Astrocyte of the cerebellum (primary cell): Measurements from ENCODE around the gene PRTFDC1.
"Not testable (repeated sequence)": the region's sequence is repeated elsewhere in the genome, so short reads cannot be mapped to it uniquely, and the experiment has no call there.

Experiments used
- DNase-seq: peaks from one replicate; pipeline ENCODE4 v3.0.0-alpha.2; 2011; ENCODE audit warnings: low read depth
- H3K4me3 ChIP-seq: 2 replicates; pipeline ENCODE4 v1.5.1; 2011; ENCODE audit warnings: mild to moderate bottlenecking, low read depth, low read length, moderate library complexity
- CTCF ChIP-seq: IDR thresholded peaks from 2 replicates; pipeline ENCODE4 v1.5.1; 2012; ENCODE audit warnings: low read length, low read depth, moderate library complexity, mild to moderate bottlenecking; ENCODE audit errors: missing control alignments
- in situ Hi-C: cut with HindIII; loops from 2 replicates; pipeline ENCODE4 v1.10.0; 2017; ENCODE audit warnings: low sequenced_read_pairs

Gene PRTFDC1

GRCh38 chr10:24926557-24926956, 25.8 kb downstream of the PRTFDC1 start:
- TF ChIP-seq CTCF, result no peak
- DNase-seq, result no peak
- no peak overlapping the region for H3K4me3 ChIP-seq
- in situ Hi-C loops, result no loop called here

GRCh38 chr10:24925799-24926198, 26.6 kb downstream of the PRTFDC1 start:
- TF ChIP-seq CTCF, result no peak
- no peak for DNase-seq
- no peak overlapping the region for H3K4me3 ChIP-seq
- in situ Hi-C loops, result no loop called here

- DNase-seq, in situ Hi-C loops, H3K4me3 ChIP-seq: not testable (repeated sequence)
Observed at GRCh38 chr10:24924483-24924882, 27.9 kb downstream of the PRTFDC1 start.

GRCh38 chr10:24922222-24922868, 30.1 kb downstream of the PRTFDC1 start:
- in situ Hi-C loops, DNase-seq: not testable (repeated sequence)

GRCh38 chr10:24920907-24921881, 31.2 kb downstream of the PRTFDC1 start:
- DNase-seq, result peak; percentile 88
- in situ Hi-C loops, result no loop called here
- TF ChIP-seq CTCF, result no peak
- no peak overlapping the region for H3K4me3 ChIP-seq

More at GRCh38 chr10:24922222-24922868, 30.1 kb downstream of the PRTFDC1 start:
- H3K4me3 ChIP-seq, result not testable (repeated sequence)

GRCh38 chr10:24920192-24920591, 32.2 kb downstream of the PRTFDC1 start:
- H3K4me3 ChIP-seq, in situ Hi-C loops, DNase-seq: not testable (repeated sequence)

- DNase-seq, H3K4me3 ChIP-seq, in situ Hi-C loops: not testable (repeated sequence)
Observed at GRCh38 chr10:24919629-24920028, 32.8 kb downstream of the PRTFDC1 start.

- H3K4me3 ChIP-seq, result no peak overlapping the region
- DNase-seq, result no peak
- in situ Hi-C loops, result no loop called here
- TF ChIP-seq CTCF, result no peak
Observed at GRCh38 chr10:24917979-24918378, 34.4 kb downstream of the PRTFDC1 start.
